Osteoblast (primary cell): ENCODE data around the gene ATP7A. TPM values are rescaled to one million over a fixed set of nuclear protein-coding genes. Genes with fewer than 3 reads are reported as not detected.

Experiments
- DNase-seq: peaks from one replicate; pipeline ENCODE4 v3.0.0; 2011; ENCODE audit warnings: low spot score, mixed read lengths; ENCODE audit not compliant: insufficient read length; ENCODE audit errors: missing footprints
- H2AFZ ChIP-seq: 2 replicates; pipeline ENCODE4 v1.6.0; 2011; ENCODE audit warnings: mild to moderate bottlenecking, low read length
- H3K27ac ChIP-seq: 2 replicates; pipeline ENCODE4 v1.5.1; 2011; ENCODE audit warnings: mild to moderate bottlenecking, low read depth, low read length, moderate library complexity
- H3K27me3 ChIP-seq: 2 replicates; pipeline ENCODE4 v1.6.0; 2012; ENCODE audit warnings: mild to moderate bottlenecking, control low read depth, inconsistent platforms, low read length, moderate library complexity; ENCODE audit not compliant: insufficient read depth
- H3K36me3 ChIP-seq: 2 replicates; pipeline ENCODE4 v1.5.1; 2011; ENCODE audit warnings: mild to moderate bottlenecking, low read length, control low read depth, moderate library complexity; ENCODE audit not compliant: insufficient read depth
- H3K4me1 ChIP-seq: 2 replicates; pipeline ENCODE4 v1.5.1; 2011; ENCODE audit warnings: mild to moderate bottlenecking, low read length, control low read depth, moderate library complexity; ENCODE audit not compliant: insufficient read depth
- H3K4me2 ChIP-seq: 2 replicates; pipeline ENCODE4 v1.6.0; 2011; ENCODE audit warnings: mild to moderate bottlenecking, low read length; ENCODE audit not compliant: insufficient read depth
- H3K4me3 ChIP-seq: fragments of 200-600 bp; sonication (generic); 3 replicates; pipeline ENCODE4 v1.5.1; 2012; ENCODE audit warnings: mild to moderate bottlenecking, low read length, inconsistent platforms; ENCODE audit not compliant: insufficient read depth
- H3K79me2 ChIP-seq: 2 replicates; pipeline ENCODE4 v1.6.0; 2012; ENCODE audit warnings: mild to moderate bottlenecking, low read length, control low read depth, inconsistent platforms; ENCODE audit not compliant: insufficient read depth
- H3K9me3 ChIP-seq: 2 replicates; pipeline ENCODE4 v1.5.1; 2011; ENCODE audit warnings: low read depth, low read length, control low read depth
- H4K20me1 ChIP-seq: 2 replicates; pipeline ENCODE4 v1.6.0; 2012; ENCODE audit warnings: mild to moderate bottlenecking, low read length, control low read depth; ENCODE audit not compliant: insufficient read depth
- CTCF ChIP-seq: IDR thresholded peaks from 2 replicates; pipeline ENCODE4 v1.5.1; 2011; ENCODE audit warnings: mild to moderate bottlenecking, low read depth, low read length, moderate library complexity; ENCODE audit errors: extremely low read depth
- total RNA-seq: library from RNA; depleted of rRNA; stranded (reverse); fragments of >200 nt; gene quantifications from 2 replicates; pipeline ENCODE4 v1.2.3, GENCODE V29; 2012

The ATP7A gene
- total RNA-seq, 1 donor, result 16.6 TPM

GRCh38 chrX:77922787-77923186 is 12.3 kb downstream of the ATP7A start:
- H3K4me1 ChIP-seq, result peaks cover 3% of the 10 kb centered on the region
- no peaks in the 10 kb centered on the region for H3K9me3 ChIP-seq
- H2AFZ ChIP-seq, result no peak overlapping the region
- H3K36me3 ChIP-seq, result no peaks in the 10 kb centered on the region
- H3K79me2 ChIP-seq, result no peaks in the 10 kb centered on the region
- DNase-seq, result no peak
- H3K4me3 ChIP-seq, result no peak overlapping the region
- no peaks in the 10 kb centered on the region for H3K27me3 ChIP-seq
- H3K4me2 ChIP-seq, result no peak overlapping the region
- H3K27ac ChIP-seq, result no peak overlapping the region
- no peaks in the 10 kb centered on the region for H4K20me1 ChIP-seq
- TF ChIP-seq CTCF, result no peak

GRCh38 chrX:77924320-77924859 is 13.9 kb downstream of the ATP7A start:
- Histone ChIP-seq H3K9me3 (no peaks in the 10 kb centered on the region), H3K4me2 (no peak overlapping the region), H3K27me3 (no peaks in the 10 kb centered on the region), H3K79me2 (no peaks in the 10 kb centered on the region), H3K27ac (no peak overlapping the region), H2AFZ (no peak overlapping the region), H3K4me3 (no peak overlapping the region), H3K4me1 (no peaks in the 10 kb centered on the region), H4K20me1 (no peaks in the 10 kb centered on the region), H3K36me3 (no peaks in the 10 kb centered on the region)
- no peak for DNase-seq
- no peak for TF ChIP-seq CTCF

DNA sequence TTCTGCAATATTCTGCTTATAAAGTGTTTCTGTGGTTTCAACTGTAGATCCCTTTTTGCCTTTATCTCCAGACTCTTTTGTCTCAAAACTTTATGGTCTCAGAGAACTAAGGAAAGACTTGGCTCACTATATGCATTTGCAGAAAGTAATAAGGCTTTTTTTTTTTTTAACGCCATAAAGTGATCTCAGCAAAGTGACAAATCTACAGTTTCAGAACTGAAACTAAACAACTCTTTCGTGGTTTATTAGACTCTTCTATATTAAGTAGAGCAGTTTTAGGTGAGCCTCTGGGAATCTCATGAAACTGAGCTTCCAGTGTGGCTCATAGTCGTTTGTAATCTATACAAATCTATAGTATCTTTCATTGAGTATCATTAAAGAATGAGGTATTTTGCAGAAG is 15.3 kb downstream of the ATP7A start:
- Histone ChIP-seq H3K9me3 (no peaks in the 10 kb centered on the region), H3K79me2 (no peaks in the 10 kb centered on the region), H3K27ac (no peak overlapping the region), H4K20me1 (no peaks in the 10 kb centered on the region), H3K4me2 (peak overlapping the region; percentile 53), H3K4me1 (no peaks in the 10 kb centered on the region), H3K27me3 (no peaks in the 10 kb centered on the region), H3K36me3 (no peaks in the 10 kb centered on the region), H3K4me3 (peak overlapping the region; percentile 25), H2AFZ (no peak overlapping the region)
- TF ChIP-seq CTCF, result no peak
- DNase-seq, result no peak

DNA sequence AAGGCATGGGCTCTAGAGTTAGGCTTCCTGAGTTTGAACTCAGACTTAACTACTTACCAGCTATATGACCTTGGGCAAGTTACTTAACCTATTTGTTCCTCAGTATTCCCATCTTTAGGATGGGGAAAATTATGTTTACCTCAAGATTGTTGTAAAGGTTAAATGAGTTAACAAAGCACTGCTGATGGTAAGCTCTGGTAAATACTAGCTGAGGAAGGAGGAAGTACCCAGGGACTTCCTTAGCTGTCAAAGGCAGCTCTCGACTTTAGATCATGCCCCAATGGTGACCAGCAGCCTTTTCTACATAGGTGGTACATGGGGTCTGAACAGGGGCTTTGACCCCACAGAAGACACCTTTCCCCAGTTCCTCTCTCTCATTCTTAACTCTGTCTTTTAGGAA is 20.1 kb downstream of the ATP7A start:
- Histone ChIP-seq H3K79me2 (no peaks in the 10 kb centered on the region), H3K4me1 (no peaks in the 10 kb centered on the region), H3K27me3 (no peaks in the 10 kb centered on the region), H3K36me3 (no peaks in the 10 kb centered on the region), H4K20me1 (no peaks in the 10 kb centered on the region), H3K9me3 (no peaks in the 10 kb centered on the region), H3K4me2 (no peak overlapping the region), H2AFZ (no peak overlapping the region), H3K4me3 (no peak overlapping the region), H3K27ac (no peak overlapping the region)
- no peak for DNase-seq
- no peak for TF ChIP-seq CTCF
